BLaER1 treated with 17β-estradiol and CSF1 and Interleukin-3, amounts not matched to agents 10 nM and 100 nM (cell line): Measurements from ENCODE around the gene KCNJ12.
A peak's percentile ranks its signal among the peaks of the same experiment; 100 is the strongest.
"Not testable (repeated sequence)": the region's sequence is repeated elsewhere in the genome, so short reads cannot be mapped to it uniquely, and the experiment has no call there.

Experiments
- H3K27ac ChIP-seq, 11 experiments: shearing (Covaris generic); formaldehyde crosslinking; 2 replicates each; pipeline ENCODE4 v1.8.1; 2022
- H3K27me3 ChIP-seq, 11 experiments: shearing (Covaris generic); formaldehyde crosslinking; 2 replicates each; pipeline ENCODE4 v1.8.1; 2022
- H3K36me3 ChIP-seq, 11 experiments: shearing (Covaris generic); formaldehyde crosslinking; 2 replicates each; pipeline ENCODE4 v1.8.1; 2022
- H3K4me1 ChIP-seq, 10 experiments: shearing (Covaris generic); formaldehyde crosslinking; 2 replicates each; pipeline ENCODE4 v1.8.1; 2022
- H3K4me2 ChIP-seq, 11 experiments: shearing (Covaris generic); formaldehyde crosslinking; 2 replicates each; pipeline ENCODE4 v1.8.1; 2022
- H3K4me3 ChIP-seq, 10 experiments: shearing (Covaris generic); formaldehyde crosslinking; 2 replicates each; pipeline ENCODE4 v1.8.1; 2022
- H3K9ac ChIP-seq, 11 experiments: shearing (Covaris generic); formaldehyde crosslinking; 2 replicates each; pipeline ENCODE4 v1.8.1; 2022
- H3K9me3 ChIP-seq, 11 experiments: shearing (Covaris generic); formaldehyde crosslinking; replicated peaks in 1 of 11; 2 replicates each; pipeline ENCODE4 v1.8.1; 2022
- H4K20me1 ChIP-seq, 11 experiments: shearing (Covaris generic); formaldehyde crosslinking; 2 replicates each; pipeline ENCODE4 v1.8.1; 2022

The KCNJ12 gene

DNA sequence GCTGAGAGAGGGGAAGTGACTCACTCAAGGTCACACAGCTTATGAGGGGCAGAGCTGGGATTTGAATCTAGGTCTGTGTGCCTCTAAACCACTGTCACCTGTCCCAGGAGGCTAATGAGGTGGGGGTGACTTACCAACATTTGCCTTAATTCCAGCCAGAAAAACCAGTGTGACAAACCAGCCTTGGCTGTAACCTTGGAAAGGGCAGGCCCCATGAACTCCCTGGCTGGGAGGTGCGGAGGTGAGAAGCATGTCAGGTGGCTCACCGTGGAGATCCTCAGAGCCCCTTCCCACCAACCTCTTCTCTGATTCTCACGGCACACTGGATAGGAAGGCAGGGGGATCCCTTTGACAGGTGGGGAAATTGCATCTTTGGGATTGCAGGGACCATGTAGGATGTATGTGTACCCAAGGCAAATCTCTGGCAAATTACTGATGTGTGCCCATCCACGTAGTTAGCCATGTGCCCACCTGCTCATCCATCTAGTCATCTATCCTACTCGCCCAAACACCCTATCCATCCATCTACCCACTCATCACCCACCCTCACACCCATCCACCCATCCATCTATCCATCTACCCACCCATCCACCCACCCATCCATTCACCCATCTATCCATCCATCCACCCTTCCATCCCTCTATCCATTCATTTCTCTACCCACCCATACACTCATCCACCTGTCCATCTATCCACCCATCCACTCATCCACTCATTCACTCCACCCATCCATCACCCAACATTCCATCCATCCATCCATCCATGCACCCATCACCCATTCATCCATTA, 30.7 kb downstream of the KCNJ12 start:
- peaks cover 0 to 29% (median 10%) of the 10 kb centered on the region in 11 experiments; a peak in 9 of 22 replicates for H3K36me3 ChIP-seq
- not testable (repeated sequence) for H3K27ac ChIP-seq, H3K4me3 ChIP-seq, H3K9me3 ChIP-seq, H3K27me3 ChIP-seq, H3K9ac ChIP-seq, H3K4me2 ChIP-seq
- H3K4me1 ChIP-seq, result peaks cover 26 to 40% (median 35%) of the 10 kb centered on the region in 10 experiments
- H4K20me1 ChIP-seq, result peaks cover 0 to 63% (median 0%) of the 10 kb centered on the region in 11 experiments; a peak in 5 of 22 replicates

DNA sequence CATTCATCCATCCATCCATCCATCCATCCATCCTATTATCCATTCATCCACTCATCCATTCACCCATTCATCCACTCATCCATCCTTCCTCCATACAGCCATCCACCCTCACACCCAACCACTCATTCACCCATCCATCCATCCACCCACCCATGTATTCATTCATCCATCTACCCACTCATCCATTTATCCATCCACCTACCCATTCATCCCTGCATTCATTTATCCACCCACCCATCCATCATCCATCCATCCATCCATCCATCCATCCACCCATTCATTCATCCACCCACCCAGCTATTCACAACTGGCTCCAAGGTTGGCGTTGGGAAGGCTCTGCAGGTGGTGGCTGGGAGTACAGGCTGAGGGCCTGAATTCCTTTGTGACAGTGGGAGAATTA, 31.6 kb downstream of the KCNJ12 start:
- H3K9ac ChIP-seq, H3K9me3 ChIP-seq, H3K4me3 ChIP-seq, H3K4me2 ChIP-seq, H3K27ac ChIP-seq, H3K27me3 ChIP-seq: not testable (repeated sequence)
- H3K4me1 ChIP-seq, result peaks cover 19 to 34% (median 29%) of the 10 kb centered on the region in 10 experiments
- H3K36me3 ChIP-seq, result peaks cover 0 to 33% (median 10%) of the 10 kb centered on the region in 11 experiments; a peak in 9 of 22 replicates
- H4K20me1 ChIP-seq, result peaks cover 0 to 59% (median 0%) of the 10 kb centered on the region in 11 experiments; a peak in 5 of 22 replicates

- H3K9me3 ChIP-seq, H3K4me2 ChIP-seq, H3K4me3 ChIP-seq, H3K27me3 ChIP-seq, H3K27ac ChIP-seq, H3K9ac ChIP-seq: not testable (repeated sequence)
- Histone ChIP-seq H4K20me1 (peaks cover 0 to 54% (median 0%) of the 10 kb centered on the region in 11 experiments; a peak in 5 of 22 replicates), H3K4me1 (peaks cover 19 to 29% (median 28%) of the 10 kb centered on the region in 10 experiments), H3K36me3 (peaks cover 0 to 33% (median 10%) of the 10 kb centered on the region in 11 experiments; a peak in 9 of 22 replicates)
These were observed 32.1 kb downstream of the KCNJ12 start for GRCh38 chr17:21408224-21408623.

GRCh38 chr17:21408766-21409300, 32.7 kb downstream of the KCNJ12 start:
- H3K27me3 ChIP-seq, H3K9me3 ChIP-seq, H3K4me2 ChIP-seq, H3K4me3 ChIP-seq, H3K27ac ChIP-seq, H3K9ac ChIP-seq: not testable (repeated sequence)
- Histone ChIP-seq H4K20me1 (peaks cover 0 to 48% (median 0%) of the 10 kb centered on the region in 11 experiments; a peak in 5 of 22 replicates), H3K36me3 (peaks cover 0 to 33% (median 10%) of the 10 kb centered on the region in 11 experiments; a peak in 9 of 22 replicates), H3K4me1 (peaks cover 19 to 24% (median 23%) of the 10 kb centered on the region in 10 experiments)

GRCh38 chr17:21409388-21409787, 33.2 kb downstream of the KCNJ12 start:
- not testable (repeated sequence) for H3K4me3 ChIP-seq, H3K9me3 ChIP-seq, H3K9ac ChIP-seq, H3K4me2 ChIP-seq, H3K27ac ChIP-seq, H3K27me3 ChIP-seq
- peaks cover 0 to 33% (median 10%) of the 10 kb centered on the region in 11 experiments; a peak in 9 of 22 replicates for H3K36me3 ChIP-seq
- peaks cover 0 to 45% (median 0%) of the 10 kb centered on the region in 11 experiments; a peak in 5 of 22 replicates for H4K20me1 ChIP-seq
- H3K4me1 ChIP-seq, result peaks cover 15 to 19% (median 18%) of the 10 kb centered on the region in 10 experiments

DNA sequence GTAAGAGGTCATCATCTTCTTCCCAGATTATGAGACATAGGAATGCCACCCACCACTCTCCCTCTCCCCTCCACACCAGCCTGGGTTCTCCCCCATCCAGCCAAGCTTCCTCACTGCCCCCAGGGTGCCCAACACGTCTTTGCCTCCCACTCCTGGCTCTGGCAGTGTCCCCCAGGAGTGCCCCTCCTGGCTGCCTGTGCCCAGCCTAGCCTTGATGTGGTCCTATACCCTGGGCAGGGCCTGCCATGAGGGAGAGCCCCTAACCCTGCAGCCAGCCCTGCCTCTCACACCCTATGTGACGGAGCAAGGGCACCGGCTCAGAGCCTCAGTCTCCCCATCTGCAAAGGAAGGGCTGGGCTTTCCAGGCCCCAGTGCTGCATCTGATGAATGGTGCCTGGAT, 33.8 kb downstream of the KCNJ12 start:
- H3K4me2 ChIP-seq, H3K9ac ChIP-seq, H3K4me3 ChIP-seq, H3K27me3 ChIP-seq, H3K27ac ChIP-seq, H3K9me3 ChIP-seq: not testable (repeated sequence)
- peaks cover 0 to 43% (median 0%) of the 10 kb centered on the region in 11 experiments; a peak in 4 of 22 replicates for H4K20me1 ChIP-seq
- H3K4me1 ChIP-seq, result peaks cover 9 to 13% (median 12%) of the 10 kb centered on the region in 10 experiments
- H3K36me3 ChIP-seq, result peaks cover 0 to 36% (median 10%) of the 10 kb centered on the region in 11 experiments; a peak in 9 of 22 replicates

DNA sequence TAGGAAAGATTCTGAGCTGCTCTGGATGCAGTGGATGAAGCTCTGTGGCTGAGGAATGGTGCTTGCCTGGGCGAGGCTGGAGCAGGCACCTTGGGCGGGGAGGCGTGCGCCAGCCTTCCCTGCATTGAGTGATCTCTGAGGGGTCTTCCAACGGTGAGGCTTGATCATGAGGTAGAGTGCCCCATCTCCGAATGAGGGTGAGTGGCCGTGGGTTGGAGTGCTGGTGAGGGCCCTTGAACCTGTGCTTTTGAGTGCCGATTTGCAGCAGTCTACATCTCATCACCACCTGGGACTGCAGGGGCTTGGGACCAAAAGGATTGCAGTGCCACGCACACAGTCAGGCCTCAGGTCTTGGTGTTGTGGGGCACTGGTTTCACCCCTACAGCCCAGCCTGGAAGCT, 34.2 kb downstream of the KCNJ12 start:
- H3K27ac ChIP-seq, result not testable (repeated sequence)

GRCh38 chr17:21410906-21411678, 34.9 kb downstream of the KCNJ12 start:
- not testable (repeated sequence) for H3K27ac ChIP-seq, H3K9me3 ChIP-seq, H3K27me3 ChIP-seq, H3K4me3 ChIP-seq, H3K4me1 ChIP-seq, H3K4me2 ChIP-seq, H3K9ac ChIP-seq
- Histone ChIP-seq H3K36me3 (peaks cover 0 to 37% (median 10%) of the 10 kb centered on the region in 11 experiments; a peak in 10 of 22 replicates), H4K20me1 (peaks cover 0 to 41% (median 0%) of the 10 kb centered on the region in 11 experiments; a peak in 4 of 22 replicates)

More for the DNA sequence above, 34.2 kb downstream of the KCNJ12 start:
- Histone ChIP-seq H4K20me1 (peaks cover 0 to 46% (median 0%) of the 10 kb centered on the region in 11 experiments; a peak in 4 of 22 replicates), H3K36me3 (peaks cover 0 to 37% (median 10%) of the 10 kb centered on the region in 11 experiments; a peak in 10 of 22 replicates)
- H3K4me2 ChIP-seq, H3K4me1 ChIP-seq, H3K9me3 ChIP-seq, H3K27me3 ChIP-seq, H3K4me3 ChIP-seq, H3K9ac ChIP-seq: not testable (repeated sequence)

GRCh38 chr17:21411679-21412205, 35.6 kb downstream of the KCNJ12 start:
- H3K4me1 ChIP-seq, H3K9me3 ChIP-seq, H3K4me2 ChIP-seq, H3K9ac ChIP-seq, H3K27me3 ChIP-seq, H3K4me3 ChIP-seq: not testable (repeated sequence)
- Histone ChIP-seq H3K36me3 (peaks cover 0 to 40% (median 14%) of the 10 kb centered on the region in 11 experiments; a peak in 10 of 22 replicates), H3K27ac (peak overlapping the region in 1 of 11 experiments; percentile 18; a peak in 1 of 22 replicates), H4K20me1 (peaks cover 0 to 44% (median 0%) of the 10 kb centered on the region in 11 experiments; a peak in 3 of 22 replicates)

DNA sequence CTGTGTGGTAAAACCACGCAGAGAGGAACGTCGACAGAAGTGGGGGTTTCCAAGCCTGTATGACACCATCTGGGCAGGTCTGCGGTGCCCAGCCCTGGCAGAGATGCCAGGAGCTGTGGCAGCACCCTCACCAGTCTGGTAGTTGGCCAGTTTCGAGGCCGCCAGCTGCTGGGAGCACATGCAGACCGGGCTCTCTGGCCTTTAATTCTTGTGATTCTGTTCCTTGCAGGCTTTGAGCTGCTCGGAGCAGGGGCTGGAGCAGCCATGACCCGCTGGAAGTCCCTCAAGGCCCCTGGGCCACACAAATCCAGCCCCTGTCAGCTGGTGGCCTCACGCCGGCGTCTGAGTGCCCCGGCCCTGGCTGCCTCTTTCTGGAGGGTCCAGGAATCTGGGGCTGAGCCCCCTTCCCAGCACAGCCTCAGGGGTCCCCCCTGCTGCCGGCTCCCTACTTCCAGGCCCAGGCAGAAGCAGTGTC, 36.1 kb downstream of the KCNJ12 start:
- not testable (repeated sequence) for H3K9me3 ChIP-seq, H3K4me3 ChIP-seq, H3K4me2 ChIP-seq

DNA sequence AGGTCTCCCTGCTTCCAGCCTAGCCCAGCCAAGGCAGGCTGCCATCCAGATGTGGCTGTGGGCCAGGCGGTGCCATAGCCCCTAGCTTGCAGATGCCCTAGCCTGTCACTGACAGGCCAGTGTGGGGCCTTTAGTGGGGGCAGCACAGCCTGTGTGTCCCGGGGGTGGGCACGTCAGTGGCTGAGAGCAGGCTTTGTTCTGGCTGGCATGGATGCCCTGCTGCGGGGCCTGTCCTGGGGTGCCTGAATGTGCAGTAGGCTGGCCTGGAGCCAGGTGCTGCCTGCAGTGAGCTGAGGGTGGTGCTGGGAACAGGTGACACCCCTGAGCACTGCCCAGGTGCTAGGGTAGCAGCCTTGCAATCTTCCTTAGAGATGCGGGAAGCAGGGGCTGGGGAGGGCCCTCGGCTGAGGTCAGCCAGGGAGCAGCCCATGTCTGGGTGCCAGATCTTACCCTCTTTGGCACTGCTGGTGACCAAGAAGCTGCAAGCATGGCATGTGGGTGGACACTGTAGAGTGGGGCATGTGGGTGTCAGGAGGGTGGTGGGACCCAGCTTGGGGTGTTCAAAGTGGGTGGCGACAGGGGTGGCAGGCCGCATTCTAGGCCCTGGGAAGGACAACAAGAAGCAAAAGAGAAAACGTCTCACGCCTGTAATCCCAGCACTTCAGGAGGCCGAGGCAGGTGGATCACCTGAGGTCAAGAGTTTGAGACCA, 37.6 kb downstream of the KCNJ12 start:
- not testable (repeated sequence) for H3K9me3 ChIP-seq, H3K27me3 ChIP-seq, H3K4me2 ChIP-seq, H3K27ac ChIP-seq, H3K9ac ChIP-seq, H3K4me3 ChIP-seq
- H3K4me1 ChIP-seq, result peaks cover 3 to 22% (median 14%) of the 10 kb centered on the region in 10 experiments
- peaks cover 0 to 51% (median 15%) of the 10 kb centered on the region in 11 experiments; a peak in 10 of 22 replicates for H3K36me3 ChIP-seq
- H4K20me1 ChIP-seq, result peaks cover 0 to 60% (median 0%) of the 10 kb centered on the region in 11 experiments; a peak in 7 of 22 replicates

More for the DNA sequence above, 36.1 kb downstream of the KCNJ12 start:
- Histone ChIP-seq H3K27ac (peak overlapping the region in 1 of 11 experiments; percentile 18; a peak in 1 of 22 replicates), H4K20me1 (peaks cover 0 to 49% (median 0%) of the 10 kb centered on the region in 11 experiments; a peak in 4 of 22 replicates), H3K36me3 (peaks cover 0 to 45% (median 15%) of the 10 kb centered on the region in 11 experiments; a peak in 10 of 22 replicates)
- not testable (repeated sequence) for H3K27me3 ChIP-seq, H3K4me1 ChIP-seq, H3K9ac ChIP-seq

- peaks cover 12 to 31% (median 23%) of the 10 kb centered on the region in 10 experiments for H3K4me1 ChIP-seq
- H3K4me3 ChIP-seq, H3K27me3 ChIP-seq, H3K4me2 ChIP-seq, H3K9me3 ChIP-seq, H3K27ac ChIP-seq, H3K9ac ChIP-seq: not testable (repeated sequence)
- H3K36me3 ChIP-seq, result peaks cover 0 to 42% (median 7%) of the 10 kb centered on the region in 11 experiments; a peak in 9 of 22 replicates
- peaks cover 0 to 62% (median 0%) of the 10 kb centered on the region in 11 experiments; a peak in 7 of 22 replicates for H4K20me1 ChIP-seq
These were observed 38.5 kb downstream of the KCNJ12 start for GRCh38 chr17:21414616-21415015.
